Effector memory CD4-positive, alpha-beta T cell (primary cell): ENCODE measurements around the gene KSR1.

Experiments used
- DNase-seq, 3 donors: peaks; one replicate each; pipeline ENCODE4 v3.0.0-alpha.2; 2020
- H3K27ac ChIP-seq: 2 replicates; pipeline ENCODE4 v1.7.0; 2013; ENCODE audit warnings: mild to moderate bottlenecking, low read length, moderate library complexity; ENCODE audit not compliant: insufficient read depth, poor library complexity, severe bottlenecking
- H3K27me3 ChIP-seq: replicated peaks from 2 replicates; pipeline ENCODE4 v1.7.0; 2013; ENCODE audit warnings: mild to moderate bottlenecking, low read length; ENCODE audit not compliant: insufficient read depth, control insufficient read depth, poor library complexity, severe bottlenecking
- H3K36me3 ChIP-seq: 2 replicates; pipeline ENCODE4 v1.7.0; 2013; ENCODE audit warnings: mild to moderate bottlenecking, low read length, moderate library complexity; ENCODE audit not compliant: control insufficient read depth, insufficient read depth
- H3K4me1 ChIP-seq: 2 replicates; pipeline ENCODE4 v1.7.0; 2013; ENCODE audit warnings: low read length, mild to moderate bottlenecking; ENCODE audit not compliant: control insufficient read depth, insufficient read depth, poor library complexity, severe bottlenecking
- H3K4me3 ChIP-seq: 2 replicates; pipeline ENCODE4 v1.7.0; 2013; ENCODE audit warnings: low read length, low read depth, mild to moderate bottlenecking; ENCODE audit not compliant: insufficient read depth, poor library complexity, severe bottlenecking
- H3K9me3 ChIP-seq: 2 replicates; pipeline ENCODE4 v1.7.0; 2013; ENCODE audit warnings: mild to moderate bottlenecking, low read length, moderate library complexity; ENCODE audit not compliant: control insufficient read depth

KSR1 gene

DNA sequence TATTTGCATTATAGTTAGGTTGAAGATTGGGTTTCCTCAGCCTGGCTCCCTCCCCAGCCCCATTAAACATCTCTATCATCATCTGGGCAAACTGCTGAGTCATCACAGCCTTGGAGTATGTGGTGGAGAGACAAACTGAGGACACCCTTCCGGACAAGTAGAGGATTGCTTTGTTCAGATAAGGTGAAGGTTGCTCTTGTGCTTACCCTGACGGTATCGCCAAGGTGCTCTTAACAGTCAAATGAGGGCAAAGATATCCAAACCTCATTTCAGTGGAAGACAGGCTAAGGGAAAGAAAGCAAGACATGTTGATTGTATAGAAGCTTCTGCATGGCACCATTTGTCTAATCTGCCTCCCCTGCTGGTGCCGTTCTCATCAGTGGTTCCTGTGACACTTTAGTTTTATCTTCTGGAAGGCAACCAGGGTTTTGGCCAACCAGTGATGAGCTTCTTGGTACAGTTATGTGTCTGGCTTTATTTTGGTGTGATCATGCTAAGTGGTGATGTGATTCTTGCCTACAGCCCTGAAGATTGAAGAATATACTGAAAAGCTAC is 117.8 kb downstream of the KSR1 start:
- Histone ChIP-seq H3K9me3 (no peaks in the 10 kb centered on the region), H3K27me3 (no peaks in the 10 kb centered on the region), H3K27ac (no peak overlapping the region), H3K4me1 (no peaks in the 10 kb centered on the region), H3K36me3 (no peaks in the 10 kb centered on the region), H3K4me3 (no peak overlapping the region)
- DNase-seq = no peak

DNA sequence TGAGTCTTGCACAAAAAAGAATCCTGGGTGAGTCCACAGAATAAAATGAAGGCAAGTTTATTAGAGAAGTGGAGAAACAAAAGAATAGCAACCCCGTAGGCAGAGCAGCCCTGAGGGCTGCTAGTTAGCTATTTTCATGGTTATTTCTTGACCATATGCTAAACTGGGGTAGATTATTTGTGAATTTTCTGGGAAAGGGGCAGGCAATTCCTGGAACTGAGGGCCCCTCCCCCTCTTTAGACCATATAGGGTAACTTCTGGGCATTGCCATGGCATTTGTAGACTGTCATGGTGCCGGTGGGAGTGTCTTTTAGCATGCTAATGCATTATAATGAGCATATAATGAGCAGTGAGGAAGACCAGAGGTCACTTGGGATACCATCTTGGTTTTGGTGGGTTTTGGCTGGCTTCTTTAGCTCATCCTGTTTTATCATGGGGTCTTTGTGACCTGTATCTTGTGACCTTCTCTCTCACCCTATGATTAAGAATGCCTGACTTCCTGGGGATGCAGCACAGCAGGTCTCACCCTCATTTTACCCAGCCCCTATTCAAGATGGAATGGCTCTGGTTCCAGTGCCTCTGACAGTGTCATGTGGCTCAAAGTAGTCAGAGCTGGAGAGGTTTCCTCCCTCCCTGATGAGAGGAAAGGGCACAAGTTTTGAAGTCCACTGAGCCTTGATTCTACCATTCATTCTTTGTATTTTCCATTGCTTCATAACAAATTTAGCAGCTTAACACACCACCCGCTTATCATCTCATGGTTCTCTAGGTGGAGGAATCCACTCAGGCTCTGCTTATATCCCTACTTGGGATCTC is 119.1 kb downstream of the KSR1 start:
- no peaks in the 10 kb centered on the region for H3K36me3 ChIP-seq
- H3K4me3 ChIP-seq = no peak overlapping the region
- H3K27me3 ChIP-seq = no peaks in the 10 kb centered on the region
- H3K27ac ChIP-seq = no peak overlapping the region
- no peak for DNase-seq
- no peaks in the 10 kb centered on the region for H3K4me1 ChIP-seq
- no peaks in the 10 kb centered on the region for H3K9me3 ChIP-seq

DNA sequence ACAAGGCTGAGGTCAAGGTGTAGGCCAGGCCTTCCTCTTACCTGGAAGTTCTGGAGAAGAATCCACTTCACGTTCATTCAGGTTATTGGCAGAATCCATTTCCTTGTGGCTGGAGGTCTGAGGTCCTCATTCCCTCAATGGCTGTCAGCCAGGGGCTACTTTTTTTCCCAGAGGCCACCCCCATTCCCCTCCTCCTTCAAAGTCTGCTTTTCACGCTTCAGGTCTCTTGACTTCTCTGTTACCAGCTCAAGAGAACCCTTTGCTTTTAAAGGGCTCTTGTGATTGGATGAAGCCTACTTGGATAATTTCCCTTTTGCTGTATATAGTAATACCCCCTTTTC is 119.6 kb downstream of the KSR1 start:
- H3K36me3 ChIP-seq = no peaks in the 10 kb centered on the region
- H3K27me3 ChIP-seq = no peaks in the 10 kb centered on the region
- no peaks in the 10 kb centered on the region for H3K4me1 ChIP-seq
- H3K27ac ChIP-seq = no peak overlapping the region
- no peaks in the 10 kb centered on the region for H3K9me3 ChIP-seq
- no peak for DNase-seq
- no peak overlapping the region for H3K4me3 ChIP-seq

DNA sequence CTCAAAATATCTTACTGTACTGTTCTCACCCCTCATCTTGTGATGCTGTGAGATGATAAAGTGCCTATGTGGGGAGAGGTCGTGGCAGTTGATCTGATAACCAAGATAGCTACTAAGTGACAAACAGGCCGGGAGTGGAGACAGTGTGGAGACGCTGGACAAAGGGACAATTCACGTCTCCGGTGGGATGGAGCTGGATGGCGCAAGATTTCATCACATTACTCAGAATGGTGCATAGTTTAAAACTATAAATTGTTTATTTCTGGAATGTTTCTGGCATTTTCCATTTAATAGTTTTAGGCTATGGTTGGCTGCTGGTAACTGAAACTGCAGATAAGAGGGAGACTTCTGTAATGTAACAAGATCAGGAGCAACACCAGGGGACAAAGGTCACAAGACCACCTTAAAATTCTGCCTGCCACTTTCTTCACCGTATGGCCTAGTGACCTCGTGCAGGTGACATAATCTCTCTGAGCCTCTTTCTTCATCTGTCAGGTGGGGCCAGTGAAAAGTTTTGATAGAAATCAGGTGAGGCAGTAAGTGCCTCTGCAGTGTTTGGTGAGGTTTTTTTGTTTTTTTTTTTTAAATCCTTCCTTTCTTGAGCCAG is 120.3 kb downstream of the KSR1 start:
- no peak overlapping the region for H3K27ac ChIP-seq
- H3K4me1 ChIP-seq = no peaks in the 10 kb centered on the region
- H3K36me3 ChIP-seq = no peaks in the 10 kb centered on the region
- H3K9me3 ChIP-seq = no peaks in the 10 kb centered on the region
- DNase-seq = no peak
- H3K27me3 ChIP-seq = no peaks in the 10 kb centered on the region
- H3K4me3 ChIP-seq = no peak overlapping the region

DNA sequence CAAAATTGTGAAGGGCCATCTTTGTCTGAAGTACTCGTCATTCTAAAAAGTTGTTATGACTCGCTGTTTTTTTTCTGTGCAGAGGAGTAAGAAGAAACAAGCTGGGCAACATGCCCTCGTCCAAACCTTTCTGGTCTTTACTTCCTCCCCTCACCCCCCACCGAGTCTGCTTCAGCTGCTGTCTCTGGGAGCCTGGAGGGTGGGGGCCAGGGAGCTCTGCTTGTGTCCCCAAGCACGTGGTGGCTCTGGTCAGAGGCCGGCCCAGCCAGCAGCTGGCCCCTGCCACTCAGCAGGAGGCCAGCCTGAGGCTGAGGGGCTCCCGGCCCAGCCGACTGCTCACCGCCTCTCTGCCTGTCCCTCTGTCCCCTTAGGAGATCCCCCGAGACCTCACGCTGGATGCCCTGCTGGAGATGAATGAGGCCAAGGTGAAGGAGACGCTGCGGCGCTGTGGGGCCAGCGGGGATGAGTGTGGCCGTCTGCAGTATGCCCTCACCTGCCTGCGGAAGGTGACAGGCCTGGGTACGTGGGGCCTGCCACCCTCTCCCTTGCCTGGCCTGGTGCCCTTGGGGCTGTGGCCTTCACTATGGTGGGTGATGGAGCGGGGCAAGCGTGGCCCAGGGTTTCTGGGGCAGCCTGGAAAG is 121.0 kb downstream of the KSR1 start:
- no peaks in the 10 kb centered on the region for H3K27me3 ChIP-seq
- H3K4me1 ChIP-seq = no peaks in the 10 kb centered on the region
- no peak for DNase-seq
- no peaks in the 10 kb centered on the region for H3K36me3 ChIP-seq
- no peak overlapping the region for H3K27ac ChIP-seq
- no peak overlapping the region for H3K4me3 ChIP-seq
- H3K9me3 ChIP-seq = no peaks in the 10 kb centered on the region

DNA sequence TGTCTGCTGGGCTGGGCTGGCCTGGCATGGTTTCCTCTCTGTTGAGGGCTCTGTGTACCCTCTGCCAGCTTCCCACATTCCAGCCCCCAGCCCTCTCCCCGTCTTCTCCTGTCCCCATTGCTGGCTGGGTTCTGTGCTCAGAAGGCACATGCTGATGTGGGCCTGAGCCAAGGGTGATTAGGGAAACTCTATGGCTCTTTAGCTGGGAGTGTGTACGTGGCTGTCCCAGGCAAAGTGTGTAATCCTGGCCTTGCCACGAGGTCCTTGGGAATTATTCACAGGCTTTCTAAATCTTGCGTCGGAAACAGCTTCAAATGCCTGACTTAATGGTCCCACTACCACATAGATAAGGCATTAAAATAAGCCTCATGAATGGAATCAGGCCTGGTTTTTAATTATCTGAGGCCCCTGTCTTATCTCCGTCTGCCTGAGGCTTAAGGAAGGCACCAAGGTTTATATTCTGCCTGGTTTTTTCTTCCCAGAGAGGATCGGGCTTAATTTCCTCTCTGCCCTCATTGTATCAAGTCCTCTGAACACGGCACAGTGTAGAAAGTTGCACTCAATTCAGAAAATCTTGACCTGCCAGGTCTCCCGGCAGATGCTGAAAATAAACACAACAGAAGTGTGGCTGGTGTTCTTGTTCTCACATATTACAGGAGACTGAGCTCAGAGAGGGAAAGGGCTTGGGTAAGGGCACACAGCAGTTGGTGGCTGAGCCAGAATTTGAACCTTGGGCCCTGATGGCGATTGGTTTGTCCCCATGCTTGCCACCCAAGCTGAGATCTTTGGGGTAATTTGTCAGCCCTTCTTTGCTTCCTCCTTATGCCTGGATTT is 121.9 kb downstream of the KSR1 start:
- Histone ChIP-seq H3K9me3 (no peaks in the 10 kb centered on the region), H3K27me3 (no peaks in the 10 kb centered on the region), H3K27ac (no peak overlapping the region), H3K36me3 (no peaks in the 10 kb centered on the region), H3K4me3 (no peak overlapping the region), H3K4me1 (no peaks in the 10 kb centered on the region)
- no peak for DNase-seq

DNA sequence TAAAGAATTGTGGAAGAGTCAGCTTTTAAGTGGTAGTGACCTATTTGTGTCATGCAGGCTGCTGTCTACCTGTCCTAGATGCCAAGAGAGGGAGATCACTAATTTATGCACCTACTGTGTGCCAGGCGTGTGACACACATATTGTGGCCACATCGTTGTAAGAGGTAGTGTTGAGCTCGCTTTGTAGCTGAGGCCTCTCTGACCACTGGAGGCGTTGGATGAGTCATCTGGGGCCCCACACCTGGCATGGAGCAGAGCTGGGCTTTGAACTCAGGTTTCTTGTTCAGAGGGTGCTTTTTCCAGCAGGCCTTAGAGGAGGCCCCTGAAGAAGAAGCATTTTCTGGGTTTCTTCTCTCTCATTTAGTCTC is 122.5 kb downstream of the KSR1 start:
- Histone ChIP-seq H3K4me1 (no peaks in the 10 kb centered on the region), H3K27me3 (no peaks in the 10 kb centered on the region), H3K4me3 (no peak overlapping the region), H3K36me3 (no peaks in the 10 kb centered on the region), H3K9me3 (no peaks in the 10 kb centered on the region), H3K27ac (no peak overlapping the region)
- no peak for DNase-seq

DNA sequence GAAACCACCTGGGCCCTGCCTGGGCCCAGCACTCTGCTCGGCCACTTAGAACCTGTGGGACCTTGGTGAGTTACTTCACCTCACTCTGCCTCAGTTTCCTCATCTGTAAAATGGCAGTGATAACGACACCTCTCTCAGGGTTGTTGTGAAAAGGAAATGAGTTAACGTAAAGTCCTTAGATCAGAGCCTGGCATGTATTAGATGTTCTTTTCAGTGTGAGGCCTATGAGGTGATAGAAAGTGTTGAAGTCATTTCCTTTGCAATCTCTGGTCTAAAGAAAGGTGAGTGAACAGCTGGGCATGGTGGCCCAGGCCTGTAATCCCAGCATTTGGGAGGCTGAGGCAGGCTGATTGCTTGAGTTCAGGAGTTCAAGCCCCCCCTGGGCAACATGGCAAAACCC is 123.1 kb downstream of the KSR1 start:
- Histone ChIP-seq H3K27me3 (no peaks in the 10 kb centered on the region), H3K9me3 (no peaks in the 10 kb centered on the region), H3K4me3 (no peak overlapping the region), H3K27ac (no peak overlapping the region), H3K4me1 (no peaks in the 10 kb centered on the region), H3K36me3 (no peaks in the 10 kb centered on the region)
- no peak for DNase-seq

- no peak for DNase-seq
- no peaks in the 10 kb centered on the region for H3K36me3 ChIP-seq
- H3K9me3 ChIP-seq = no peaks in the 10 kb centered on the region
- H3K4me1 ChIP-seq = no peaks in the 10 kb centered on the region
- no peak overlapping the region for H3K4me3 ChIP-seq
- H3K27ac ChIP-seq = no peak overlapping the region
- H3K27me3 ChIP-seq = no peaks in the 10 kb centered on the region
Observed at GRCh38 chr17:27579897-27580321, 123.7 kb downstream of the KSR1 start.
